Measurements from ENCODE around the gene BROX.
A peak's percentile ranks its signal among the peaks of the same experiment; 100 is the strongest.
"Not testable (repeated sequence)": the region's sequence is repeated elsewhere in the genome, so short reads cannot be mapped to it uniquely, and the experiment has no call there.

Gene BROX

GRCh38 chr1:222712253-222713090 lies at the start of gene BROX, which contains the start of gene AIDA:
TSS of gene BROX (plus strand) at chr1:222712564. CDS start at chr1:222715700, 3,136 bp downstream.
TSS of gene AIDA (minus strand) at chr1:222712491. CDS start at chr1:222712317, 174 bp downstream.
- peak within 1 kb of the TSS; percentile 100 for H3K27ac Mint-ChIP-seq
- H3K4me3 Mint-ChIP-seq, result peak within 1 kb of the TSS; percentile 99
- H3K4me1 Mint-ChIP-seq, result peaks cover 62% of the 10 kb centered on the region
- H3K9me3 Mint-ChIP-seq, result no peaks in the 10 kb centered on the region
- peaks cover 12% of the 10 kb centered on the region for H3K36me3 Mint-ChIP-seq
- no peaks in the 10 kb centered on the region for H3K27me3 Mint-ChIP-seq

GRCh38 chr1:222663431-222663934 lies 48.9 kb upstream of the BROX start:
- Mint-ChIP-seq H3K9me3 (no peaks in the 10 kb centered on the region), H3K4me3 (no peak overlapping the region), H3K27ac (no peak overlapping the region), H3K27me3 (no peaks in the 10 kb centered on the region), H3K36me3 (peaks cover 20% of the 10 kb centered on the region), H3K4me1 (peaks cover 19% of the 10 kb centered on the region)

DNA sequence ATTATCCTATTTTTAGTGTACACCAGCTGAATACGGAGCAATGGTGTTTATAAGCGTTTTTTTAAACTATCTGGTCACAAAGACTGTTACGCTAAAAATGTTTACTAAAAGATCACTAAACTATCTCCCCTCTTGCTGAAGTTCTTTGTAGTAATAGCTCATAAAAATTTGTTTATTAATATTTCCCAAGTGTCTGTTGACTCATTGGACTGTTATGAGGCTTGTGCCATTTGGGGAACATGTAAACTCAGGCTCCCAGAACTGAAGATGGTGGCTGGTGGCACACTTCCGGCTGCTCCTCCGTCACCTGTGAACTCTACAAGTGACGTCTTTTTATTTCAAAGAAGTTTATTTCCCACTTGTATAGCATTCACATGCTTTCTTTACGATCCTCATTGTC lies 46.4 kb upstream of the BROX start:
- Mint-ChIP-seq H3K27ac (peak overlapping the region; percentile 41), H3K4me3 (no peak overlapping the region), H3K36me3 (peaks cover 15% of the 10 kb centered on the region), H3K4me1 (peaks cover 28% of the 10 kb centered on the region), H3K27me3 (no peaks in the 10 kb centered on the region), H3K9me3 (no peaks in the 10 kb centered on the region)

- H3K27ac Mint-ChIP-seq, H3K27me3 Mint-ChIP-seq, H3K9me3 Mint-ChIP-seq, H3K4me3 Mint-ChIP-seq: not testable (repeated sequence)
- peaks cover 28% of the 10 kb centered on the region for H3K4me1 Mint-ChIP-seq
- peaks cover 21% of the 10 kb centered on the region for H3K36me3 Mint-ChIP-seq
These were observed 44.2 kb upstream of the BROX start for GRCh38 chr1:222668184-222668583.

DNA sequence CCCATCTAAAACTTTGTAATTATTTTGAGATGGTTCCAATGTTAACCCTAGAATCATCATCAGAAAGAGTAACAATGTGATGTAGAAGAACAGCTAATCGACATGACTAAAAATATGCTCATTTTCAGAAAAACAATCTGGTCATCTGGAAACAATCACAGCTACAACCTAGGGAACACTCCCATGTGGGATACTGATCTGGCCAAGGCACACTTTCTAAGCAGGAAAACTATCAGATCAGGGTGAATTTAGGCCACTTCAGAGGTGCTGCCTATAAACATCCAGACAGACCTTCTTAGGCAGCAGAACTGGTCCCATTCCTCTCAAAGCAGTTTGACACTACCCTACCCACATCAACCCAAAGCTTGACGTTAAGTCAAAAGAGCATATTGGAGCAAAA lies 43.3 kb upstream of the BROX start:
- not testable (repeated sequence) for H3K4me3 Mint-ChIP-seq, H3K27ac Mint-ChIP-seq, H3K27me3 Mint-ChIP-seq, H3K9me3 Mint-ChIP-seq
- Mint-ChIP-seq H3K36me3 (peaks cover 22% of the 10 kb centered on the region), H3K4me1 (peaks cover 28% of the 10 kb centered on the region)

- Mint-ChIP-seq H3K27me3 (no peaks in the 10 kb centered on the region), H3K4me3 (no peak overlapping the region), H3K4me1 (peaks cover 28% of the 10 kb centered on the region), H3K27ac (peak overlapping the region; percentile 77), H3K36me3 (peaks cover 22% of the 10 kb centered on the region), H3K9me3 (no peaks in the 10 kb centered on the region)
These were observed 42.3 kb upstream of the BROX start for GRCh38 chr1:222670110-222670509.

DNA sequence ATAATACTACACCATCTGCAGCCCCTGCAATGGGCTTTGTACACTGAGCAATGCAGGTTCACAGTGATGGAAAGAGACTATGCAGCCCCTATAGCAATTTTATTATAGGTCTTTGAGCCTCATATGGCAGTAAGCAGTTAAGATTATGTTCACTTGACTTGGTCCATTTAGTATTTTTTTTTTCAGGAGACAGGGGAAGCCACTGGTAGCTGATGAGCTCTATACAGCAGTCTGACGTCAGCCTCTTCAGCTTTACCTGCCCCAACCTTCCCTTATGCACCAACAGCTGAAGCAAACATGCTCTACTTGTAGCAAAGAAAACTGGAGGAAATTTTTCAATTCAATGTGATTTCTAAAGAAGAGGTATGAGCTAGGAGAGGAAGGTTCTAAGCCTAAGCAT lies 32.3 kb upstream of the BROX start:
- Mint-ChIP-seq H3K9me3 (no peaks in the 10 kb centered on the region), H3K27me3 (no peaks in the 10 kb centered on the region), H3K4me3 (no peak overlapping the region), H3K27ac (no peak overlapping the region), H3K4me1 (peaks cover 7% of the 10 kb centered on the region), H3K36me3 (peaks cover 3% of the 10 kb centered on the region)

- no peaks in the 10 kb centered on the region for H3K27me3 Mint-ChIP-seq
- peak overlapping the region; percentile 5 for H3K27ac Mint-ChIP-seq
- peaks cover 7% of the 10 kb centered on the region for H3K36me3 Mint-ChIP-seq
- H3K9me3 Mint-ChIP-seq, result no peaks in the 10 kb centered on the region
- H3K4me1 Mint-ChIP-seq, result peaks cover 21% of the 10 kb centered on the region
- no peak overlapping the region for H3K4me3 Mint-ChIP-seq
These were observed 21.3 kb upstream of the BROX start for GRCh38 chr1:222691016-222691415.

DNA sequence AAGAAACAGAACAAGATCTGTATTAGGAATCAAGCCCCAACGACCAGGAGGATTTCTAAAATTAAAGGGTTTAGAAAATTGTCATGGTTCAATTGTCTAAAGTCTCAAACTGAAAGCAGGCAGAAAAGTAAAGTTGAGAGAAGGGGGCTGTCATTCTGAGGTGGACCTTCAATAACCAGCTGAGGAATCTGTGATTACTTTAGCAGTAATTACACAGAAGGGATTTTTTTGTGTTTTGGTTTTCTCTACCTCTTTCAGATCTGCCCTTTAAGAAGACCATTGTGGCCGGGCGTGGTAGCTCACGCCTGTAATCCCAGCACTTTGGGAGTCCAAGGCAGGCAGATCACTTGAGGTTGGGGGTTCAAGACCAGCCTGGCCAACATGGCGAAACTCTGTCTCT lies 17.4 kb upstream of the BROX start:
- H3K4me3 Mint-ChIP-seq, result no peak overlapping the region
- no peaks in the 10 kb centered on the region for H3K9me3 Mint-ChIP-seq
- no peaks in the 10 kb centered on the region for H3K27me3 Mint-ChIP-seq
- peaks cover 34% of the 10 kb centered on the region for H3K4me1 Mint-ChIP-seq
- peaks cover 9% of the 10 kb centered on the region for H3K36me3 Mint-ChIP-seq
- no peak overlapping the region for H3K27ac Mint-ChIP-seq

GRCh38 chr1:222696741-222697140 lies 15.6 kb upstream of the BROX start:
- peaks cover 6% of the 10 kb centered on the region for H3K36me3 Mint-ChIP-seq
- H3K9me3 Mint-ChIP-seq, result no peaks in the 10 kb centered on the region
- peaks cover 29% of the 10 kb centered on the region for H3K4me1 Mint-ChIP-seq
- H3K4me3 Mint-ChIP-seq, result no peak overlapping the region
- no peak overlapping the region for H3K27ac Mint-ChIP-seq
- no peaks in the 10 kb centered on the region for H3K27me3 Mint-ChIP-seq

GRCh38 chr1:222697203-222697602 lies 15.2 kb upstream of the BROX start:
- no peaks in the 10 kb centered on the region for H3K27me3 Mint-ChIP-seq
- H3K4me3 Mint-ChIP-seq, result no peak overlapping the region
- peaks cover 7% of the 10 kb centered on the region for H3K36me3 Mint-ChIP-seq
- peak overlapping the region; percentile 90 for H3K27ac Mint-ChIP-seq
- H3K4me1 Mint-ChIP-seq, result peaks cover 29% of the 10 kb centered on the region
- no peaks in the 10 kb centered on the region for H3K9me3 Mint-ChIP-seq

DNA sequence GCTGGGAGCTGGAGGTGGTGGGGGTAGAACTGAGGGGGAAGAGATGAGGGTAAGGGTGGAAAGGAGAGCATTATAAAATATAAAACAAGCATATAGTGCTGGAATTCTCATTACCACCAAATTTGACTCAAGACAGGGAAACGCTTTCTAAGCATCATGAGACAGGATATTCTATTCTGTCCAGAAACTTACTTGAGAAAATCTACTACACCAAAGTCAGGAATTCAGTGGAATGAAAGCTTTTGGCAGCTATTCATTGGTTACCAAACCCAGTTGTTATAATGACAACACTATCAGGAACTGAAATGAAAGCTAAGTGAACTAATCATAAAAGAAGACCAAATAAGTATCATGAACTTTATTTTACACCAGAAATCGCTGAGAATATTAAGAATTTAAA lies 14.5 kb upstream of the BROX start:
- Mint-ChIP-seq H3K36me3 (peaks cover 11% of the 10 kb centered on the region), H3K4me3 (no peak overlapping the region)

GRCh38 chr1:222702210-222702609 lies 10.2 kb upstream of the BROX start:
- no peak overlapping the region for H3K4me3 Mint-ChIP-seq
- no peaks in the 10 kb centered on the region for H3K27me3 Mint-ChIP-seq
- peaks cover 21% of the 10 kb centered on the region for H3K36me3 Mint-ChIP-seq
- H3K27ac Mint-ChIP-seq, result peak overlapping the region; percentile 14
- peaks cover 54% of the 10 kb centered on the region for H3K4me1 Mint-ChIP-seq
- peaks cover 8% of the 10 kb centered on the region for H3K9me3 Mint-ChIP-seq

More for the DNA sequence above, 14.5 kb upstream of the BROX start:
- H3K27ac Mint-ChIP-seq, result no peak overlapping the region
- no peaks in the 10 kb centered on the region for H3K9me3 Mint-ChIP-seq
- no peaks in the 10 kb centered on the region for H3K27me3 Mint-ChIP-seq
- peaks cover 34% of the 10 kb centered on the region for H3K4me1 Mint-ChIP-seq

GRCh38 chr1:222704260-222704659 lies 8.1 kb upstream of the BROX start:
- Mint-ChIP-seq H3K4me1 (peaks cover 60% of the 10 kb centered on the region), H3K27me3 (no peaks in the 10 kb centered on the region), H3K27ac (peak overlapping the region; percentile 76), H3K9me3 (peaks cover 8% of the 10 kb centered on the region), H3K36me3 (peaks cover 20% of the 10 kb centered on the region), H3K4me3 (no peak overlapping the region)

GRCh38 chr1:222706815-222707214 lies 5.5 kb upstream of the BROX start:
- H3K4me1 Mint-ChIP-seq, result peaks cover 79% of the 10 kb centered on the region
- peaks cover 21% of the 10 kb centered on the region for H3K36me3 Mint-ChIP-seq
- H3K27me3 Mint-ChIP-seq, result no peaks in the 10 kb centered on the region
- no peak overlapping the region for H3K27ac Mint-ChIP-seq
- peaks cover 8% of the 10 kb centered on the region for H3K9me3 Mint-ChIP-seq
- H3K4me3 Mint-ChIP-seq, result no peak overlapping the region

DNA sequence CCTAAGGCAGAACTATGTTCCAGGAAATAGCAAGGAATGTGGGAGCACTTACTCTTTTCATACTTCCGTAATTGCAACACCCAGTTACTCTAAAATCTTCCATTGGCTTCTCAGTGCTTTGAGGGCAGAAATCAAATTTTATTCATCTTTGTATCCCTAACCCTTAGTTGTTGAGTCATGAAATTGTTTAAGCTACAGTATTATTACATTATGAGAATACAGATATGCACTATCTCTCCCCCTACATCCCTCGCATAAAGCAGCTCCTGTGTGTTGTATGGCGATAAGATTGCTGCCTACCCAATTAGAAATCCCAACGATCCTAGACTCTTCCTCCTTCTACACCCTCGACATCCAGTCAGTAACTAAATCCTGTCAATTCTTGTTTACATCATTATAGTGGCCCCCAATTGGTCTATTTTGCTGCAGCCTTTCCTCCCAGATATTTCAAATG lies 2.6 kb upstream of the BROX start:
- peaks cover 9% of the 10 kb centered on the region for H3K36me3 Mint-ChIP-seq
- H3K9me3 Mint-ChIP-seq, result no peaks in the 10 kb centered on the region
- peaks cover 70% of the 10 kb centered on the region for H3K4me1 Mint-ChIP-seq
- no peaks in the 10 kb centered on the region for H3K27me3 Mint-ChIP-seq
- peak overlapping the region; percentile 3 for H3K27ac Mint-ChIP-seq
- H3K4me3 Mint-ChIP-seq, result peak overlapping the region; percentile 99
